ENCODE results near the gene SH3BP5L. TPM values are rescaled to one million over a fixed set of nuclear protein-coding genes. Genes with fewer than 3 reads are reported as not detected.

Gene SH3BP5L
- total and polyA plus RNA-seq, 2 of the 13 experiments (the other 11 are each of a cell fraction or from before 2014, with no cell fraction given) = 10.3 to 14.9 TPM

DNA sequence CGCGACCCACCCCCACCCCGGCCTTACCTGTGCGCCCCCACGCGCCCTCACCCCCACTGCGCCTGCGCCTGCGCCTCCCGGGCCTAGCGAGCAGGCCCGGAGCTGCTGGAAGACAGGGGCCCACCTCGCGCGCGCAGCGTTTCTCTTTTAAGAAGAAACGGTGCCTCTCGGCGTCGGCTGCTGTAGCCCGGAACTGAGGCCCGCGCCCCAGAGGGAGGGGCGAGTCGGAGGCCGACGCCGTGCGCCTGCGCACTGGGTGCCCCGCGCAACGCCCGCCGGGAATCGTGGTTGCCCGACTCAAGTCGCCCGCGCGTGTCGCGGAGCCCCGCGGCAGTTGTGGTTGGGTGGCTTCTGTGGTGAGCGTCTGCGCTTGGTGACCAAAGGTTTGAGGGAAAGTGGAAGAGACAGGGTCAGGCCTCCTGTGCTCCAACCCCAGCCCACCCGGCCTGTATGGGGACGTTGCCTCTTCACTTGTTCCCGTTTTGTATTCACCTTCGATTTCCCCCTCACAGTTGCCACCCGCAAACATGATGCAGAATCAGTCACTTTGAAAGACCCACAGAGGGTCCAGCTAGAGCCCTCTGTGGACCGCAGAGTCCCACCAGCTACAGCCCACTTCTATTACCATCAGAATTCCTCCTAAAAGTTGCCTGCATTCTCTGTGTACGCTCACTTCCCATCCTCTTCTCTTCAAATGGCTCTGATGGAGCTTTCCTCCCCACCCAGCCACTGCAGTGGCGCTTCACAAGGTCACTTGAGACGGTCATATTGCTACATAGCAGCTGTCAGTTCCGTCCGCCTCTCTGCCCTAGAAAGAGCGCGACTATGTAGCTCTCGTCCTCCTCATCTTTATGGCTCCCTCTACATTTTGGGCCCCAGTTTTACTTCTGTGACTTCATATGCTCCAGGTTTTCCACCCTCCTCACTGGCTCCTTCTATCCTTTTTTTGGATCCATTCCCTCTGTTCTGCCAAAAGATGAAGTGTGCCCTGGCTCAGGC, 33.5 kb upstream of the SH3BP5L start, which contains the start of gene ZNF692 (continued):
- TF ChIP-seq SALL1 (CRISPR knock-in tag; IDR thresholded peaks at IDR 0.05) = peak; percentile 81
- TF ChIP-seq ZBTB25 (CRISPR knock-in tag; IDR thresholded peaks at IDR 0.05) = peak; percentile 60; the same call in 1 of the 2 replicates
- no peak; the same call in 1 of the 2 replicates for TF ChIP-seq IRX3 (CRISPR knock-in tag; IDR thresholded peaks at IDR 0.05; ENCODE audit: borderline replicate concordance, low read depth)
- no peak for TF ChIP-seq TMF1 (CRISPR knock-in tag; IDR thresholded peaks at IDR 0.05; ENCODE audit: low read depth)
- no peak for TF ChIP-seq ADNP (CRISPR knock-in tag; IDR thresholded peaks at IDR 0.05)
- TF ChIP-seq, protein P1, sequence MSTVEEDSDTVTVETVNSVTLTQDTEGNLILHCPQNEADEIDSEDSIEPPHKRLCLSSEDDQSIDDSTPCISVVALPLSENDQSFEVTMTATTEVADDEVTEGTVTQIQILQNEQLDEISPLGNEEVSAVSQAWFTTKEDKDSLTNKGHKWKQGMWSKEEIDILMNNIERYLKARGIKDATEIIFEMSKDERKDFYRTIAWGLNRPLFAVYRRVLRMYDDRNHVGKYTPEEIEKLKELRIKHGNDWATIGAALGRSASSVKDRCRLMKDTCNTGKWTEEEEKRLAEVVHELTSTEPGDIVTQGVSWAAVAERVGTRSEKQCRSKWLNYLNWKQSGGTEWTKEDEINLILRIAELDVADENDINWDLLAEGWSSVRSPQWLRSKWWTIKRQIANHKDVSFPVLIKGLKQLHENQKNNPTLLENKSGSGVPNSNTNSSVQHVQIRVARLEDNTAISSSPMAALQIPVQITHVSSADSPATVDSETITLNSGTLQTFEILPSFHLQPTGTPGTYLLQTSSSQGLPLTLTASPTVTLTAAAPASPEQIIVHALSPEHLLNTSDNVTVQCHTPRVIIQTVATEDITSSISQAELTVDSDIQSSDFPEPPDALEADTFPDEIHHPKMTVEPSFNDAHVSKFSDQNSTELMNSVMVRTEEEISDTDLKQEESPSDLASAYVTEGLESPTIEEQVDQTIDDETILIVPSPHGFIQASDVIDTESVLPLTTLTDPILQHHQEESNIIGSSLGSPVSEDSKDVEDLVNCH (CRISPR knock-in tag; IDR thresholded peaks at IDR 0.05) = no peak
- TF ChIP-seq TFE3 (CRISPR knock-in tag; IDR thresholded peaks at IDR 0.05) = no peak; the same call in 1 of the 2 replicates
- TF ChIP-seq ZNF382 (CRISPR knock-in tag; IDR thresholded peaks at IDR 0.05; ENCODE audit: borderline replicate concordance) = no peak
- TF ChIP-seq ZNF629 (CRISPR knock-in tag; conservative IDR thresholded peaks at IDR 0.05) = no peak
- no peak for TF ChIP-seq SOX6 (IDR thresholded peaks at IDR 0.05)
- TF ChIP-seq SOX6 (CRISPR knock-in tag; IDR thresholded peaks at IDR 0.05) = no peak
- TF ChIP-seq HIVEP1 (CRISPR knock-in tag; IDR thresholded peaks at IDR 0.05) = 0 out of 2 replicates have a peak, but pooled peaks have one; percentile 15
- TF ChIP-seq FOXJ3 (CRISPR knock-in tag; IDR thresholded peaks at IDR 0.05; ENCODE audit: borderline replicate concordance) = no peak; the same call in 1 of the 2 replicates
- TF ChIP-seq KLF6 (CRISPR knock-in tag; IDR thresholded peaks at IDR 0.05) = no peak; the same call in 1 of the 2 replicates
- no peak for TF ChIP-seq SSRP1 (CRISPR knock-in tag; IDR thresholded peaks at IDR 0.05)
- no peak for TF ChIP-seq HNRNPL (IDR thresholded peaks at IDR 0.05; ENCODE audit: low read depth, low read length)
- TF ChIP-seq ESRRA (CRISPR knock-in tag; IDR thresholded peaks at IDR 0.05; ENCODE audit: low read depth) = peak; percentile 21; the same call in 1 of the 2 replicates
- no peak for TF ChIP-seq ZNF615 (CRISPR knock-in tag; IDR thresholded peaks at IDR 0.05; ENCODE audit: borderline replicate concordance)
- TF ChIP-seq ZNF232 (CRISPR knock-in tag; IDR thresholded peaks at IDR 0.05; ENCODE audit: borderline replicate concordance) = no peak
- TF ChIP-seq ZNF605 (CRISPR knock-in tag; IDR thresholded peaks at IDR 0.05) = no peak; the same call in 1 of the 2 replicates
- TF ChIP-seq ZSCAN20 (CRISPR knock-in tag; IDR thresholded peaks at IDR 0.05; ENCODE audit: borderline replicate concordance) = peak; percentile 18; the same call in 1 of the 2 replicates
- TF ChIP-seq SP140L (CRISPR knock-in tag; IDR thresholded peaks at IDR 0.05; ENCODE audit: borderline replicate concordance) = 0 out of 2 replicates have a peak, but pooled peaks have one; percentile 35
- TF ChIP-seq ZFAT (CRISPR knock-in tag; conservative IDR thresholded peaks at IDR 0.05) = no peak
- peak; percentile 86 for TF ChIP-seq ZNF761 (CRISPR knock-in tag; conservative IDR thresholded peaks at IDR 0.05)
- no peak for TF ChIP-seq ZNF17 (CRISPR knock-in tag; IDR thresholded peaks at IDR 0.05)
- no peak for TF ChIP-seq RBAK (CRISPR knock-in tag; IDR thresholded peaks at IDR 0.05)
